Measurements from ENCODE around the gene ITGA2B. TPM values are rescaled to one million over a fixed set of nuclear protein-coding genes. Genes with fewer than 3 reads are reported as not detected.

The ITGA2B gene
- total and polyA plus RNA-seq, 2 experiments from 2014 or later = 13.3 to 13.9 TPM

DNA sequence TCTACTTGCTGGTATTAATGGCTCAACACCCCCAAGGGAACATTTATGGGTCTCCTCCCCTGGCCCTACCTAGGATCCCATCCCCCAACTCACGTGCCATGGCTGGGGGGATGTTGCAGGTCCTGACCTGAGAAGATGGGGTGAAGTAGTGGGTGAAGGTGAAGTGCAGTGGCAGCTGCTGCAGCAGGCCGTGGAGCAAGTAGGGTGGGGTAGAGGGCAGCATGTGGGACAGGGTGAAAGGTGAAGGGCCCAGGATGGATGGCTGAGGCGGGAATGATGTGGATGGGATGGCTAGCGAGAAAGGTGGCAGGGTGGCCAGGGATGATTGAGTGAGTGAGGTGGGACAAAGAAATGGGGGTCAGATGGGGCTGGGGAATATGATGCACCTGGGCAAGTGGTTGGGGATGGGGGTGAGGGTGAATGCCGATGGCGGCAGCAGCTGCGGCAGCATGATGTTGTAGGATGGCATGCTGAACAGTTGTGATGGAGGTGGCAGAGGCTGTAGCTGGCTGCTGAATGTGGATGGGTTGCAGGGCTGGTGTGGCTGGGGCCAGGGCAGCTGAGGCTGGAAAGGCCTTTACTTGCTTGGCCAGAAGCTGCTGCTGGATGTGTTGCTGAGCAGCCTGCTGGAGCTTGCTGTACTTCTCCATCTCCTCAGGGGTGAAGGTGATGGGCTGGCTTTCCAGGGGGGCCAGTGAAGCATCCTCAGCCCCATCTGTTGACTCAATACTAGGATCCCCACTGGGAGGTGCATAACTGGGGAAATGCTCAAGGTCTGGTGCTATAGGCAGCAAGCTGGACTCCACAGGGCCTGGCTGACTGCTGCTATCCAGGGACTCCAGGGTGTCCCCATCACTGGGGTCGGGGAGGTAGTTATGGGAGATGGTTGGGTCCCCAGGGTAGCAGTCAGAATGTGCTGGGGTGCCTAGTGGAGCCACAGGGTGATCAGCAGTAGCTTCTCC lies 8.3 kb upstream of the ITGA2B start:
- no peak overlapping the region for H3K4me3 Mint-ChIP-seq
- no peak overlapping the region for H3K4me3 ChIP-seq
- no peak for TF ChIP-seq POLR2AphosphoS5 (IDR thresholded peaks at IDR 0.05; ENCODE audit: low read depth)
- TF ChIP-seq ZNF114 (CRISPR knock-in tag; IDR thresholded peaks at IDR 0.05) = no peak
- no peak for TF ChIP-seq CREB1 (CRISPR knock-in tag; IDR thresholded peaks at IDR 0.05; ENCODE audit: low read depth)
- TF ChIP-seq STAT1 (IDR thresholded peaks at IDR 0.05; ENCODE audit: unreplicated experiment) = no peak
- TF ChIP-seq, protein P1, sequence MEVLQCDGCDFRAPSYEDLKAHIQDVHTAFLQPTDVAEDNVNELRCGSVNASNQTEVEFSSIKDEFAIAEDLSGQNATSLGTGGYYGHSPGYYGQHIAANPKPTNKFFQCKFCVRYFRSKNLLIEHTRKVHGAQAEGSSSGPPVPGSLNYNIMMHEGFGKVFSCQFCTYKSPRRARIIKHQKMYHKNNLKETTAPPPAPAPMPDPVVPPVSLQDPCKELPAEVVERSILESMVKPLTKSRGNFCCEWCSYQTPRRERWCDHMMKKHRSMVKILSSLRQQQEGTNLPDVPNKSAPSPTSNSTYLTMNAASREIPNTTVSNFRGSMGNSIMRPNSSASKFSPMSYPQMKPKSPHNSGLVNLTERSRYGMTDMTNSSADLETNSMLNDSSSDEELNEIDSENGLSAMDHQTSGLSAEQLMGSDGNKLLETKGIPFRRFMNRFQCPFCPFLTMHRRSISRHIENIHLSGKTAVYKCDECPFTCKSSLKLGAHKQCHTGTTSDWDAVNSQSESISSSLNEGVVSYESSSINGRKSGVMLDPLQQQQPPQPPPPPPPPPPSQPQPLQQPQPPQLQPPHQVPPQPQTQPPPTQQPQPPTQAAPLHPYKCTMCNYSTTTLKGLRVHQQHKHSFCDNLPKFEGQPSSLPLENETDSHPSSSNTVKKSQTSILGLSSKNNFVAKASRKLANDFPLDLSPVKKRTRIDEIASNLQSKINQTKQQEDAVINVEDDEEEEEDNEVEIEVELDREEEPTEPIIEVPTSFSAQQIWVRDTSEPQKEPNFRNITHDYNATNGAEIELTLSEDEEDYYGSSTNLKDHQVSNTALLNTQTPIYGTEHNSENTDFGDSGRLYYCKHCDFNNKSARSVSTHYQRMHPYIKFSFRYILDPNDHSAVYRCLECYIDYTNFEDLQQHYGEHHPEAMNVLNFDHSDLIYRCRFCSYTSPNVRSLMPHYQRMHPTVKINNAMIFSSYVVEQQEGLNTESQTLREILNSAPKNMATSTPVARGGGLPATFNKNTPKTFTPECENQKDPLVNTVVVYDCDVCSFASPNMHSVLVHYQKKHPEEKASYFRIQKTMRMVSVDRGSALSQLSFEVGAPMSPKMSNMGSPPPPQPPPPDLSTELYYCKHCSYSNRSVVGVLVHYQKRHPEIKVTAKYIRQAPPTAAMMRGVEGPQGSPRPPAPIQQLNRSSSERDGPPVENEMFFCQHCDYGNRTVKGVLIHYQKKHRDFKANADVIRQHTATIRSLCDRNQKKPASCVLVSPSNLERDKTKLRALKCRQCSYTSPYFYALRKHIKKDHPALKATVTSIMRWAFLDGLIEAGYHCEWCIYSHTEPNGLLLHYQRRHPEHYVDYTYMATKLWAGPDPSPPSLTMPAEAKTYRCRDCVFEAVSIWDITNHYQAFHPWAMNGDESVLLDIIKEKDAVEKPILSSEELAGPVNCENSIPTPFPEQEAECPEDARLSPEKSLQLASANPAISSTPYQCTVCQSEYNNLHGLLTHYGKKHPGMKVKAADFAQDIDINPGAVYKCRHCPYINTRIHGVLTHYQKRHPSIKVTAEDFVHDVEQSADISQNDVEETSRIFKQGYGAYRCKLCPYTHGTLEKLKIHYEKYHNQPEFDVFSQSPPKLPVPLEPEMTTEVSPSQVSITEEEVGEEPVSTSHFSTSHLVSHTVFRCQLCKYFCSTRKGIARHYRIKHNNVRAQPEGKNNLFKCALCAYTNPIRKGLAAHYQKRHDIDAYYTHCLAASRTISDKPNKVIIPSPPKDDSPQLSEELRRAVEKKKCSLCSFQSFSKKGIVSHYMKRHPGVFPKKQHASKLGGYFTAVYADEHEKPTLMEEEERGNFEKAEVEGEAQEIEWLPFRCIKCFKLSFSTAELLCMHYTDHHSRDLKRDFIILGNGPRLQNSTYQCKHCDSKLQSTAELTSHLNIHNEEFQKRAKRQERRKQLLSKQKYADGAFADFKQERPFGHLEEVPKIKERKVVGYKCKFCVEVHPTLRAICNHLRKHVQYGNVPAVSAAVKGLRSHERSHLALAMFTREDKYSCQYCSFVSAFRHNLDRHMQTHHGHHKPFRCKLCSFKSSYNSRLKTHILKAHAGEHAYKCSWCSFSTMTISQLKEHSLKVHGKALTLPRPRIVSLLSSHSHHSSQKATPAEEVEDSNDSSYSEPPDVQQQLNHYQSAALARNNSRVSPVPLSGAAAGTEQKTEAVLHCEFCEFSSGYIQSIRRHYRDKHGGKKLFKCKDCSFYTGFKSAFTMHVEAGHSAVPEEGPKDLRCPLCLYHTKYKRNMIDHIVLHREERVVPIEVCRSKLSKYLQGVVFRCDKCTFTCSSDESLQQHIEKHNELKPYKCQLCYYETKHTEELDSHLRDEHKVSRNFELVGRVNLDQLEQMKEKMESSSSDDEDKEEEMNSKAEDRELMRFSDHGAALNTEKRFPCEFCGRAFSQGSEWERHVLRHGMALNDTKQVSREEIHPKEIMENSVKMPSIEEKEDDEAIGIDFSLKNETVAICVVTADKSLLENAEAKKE (CRISPR knock-in tag; IDR thresholded peaks at IDR 0.05) = no peak
- H3F3A ChIP-seq (replicated peaks; ENCODE audit: low read depth) = 0 out of 2 replicates have a peak, but pooled peaks cover 4% of the 10 kb centered on the region
- H3K27me3 Mint-ChIP-seq (ENCODE audit: insufficient read depth, low read depth, poor library complexity) = peaks cover 10% of the 10 kb centered on the region
- no peak for ATAC-seq
- H3K9me2 ChIP-seq (ENCODE audit: insufficient read depth) = no peaks in the 10 kb centered on the region
- no peaks in the 10 kb centered on the region for H3K27me3 ChIP-seq (ENCODE audit: insufficient read depth)
- H3K4me2 ChIP-seq = no peak overlapping the region
- no peak overlapping the region for H3K27ac ChIP-seq (ENCODE audit: low read depth)
- H3K4me1 Mint-ChIP-seq = peaks cover 7% of the 10 kb centered on the region
- peaks cover 46% of the 10 kb centered on the region for H3K36me3 Mint-ChIP-seq (ENCODE audit: low read depth)
- H3K36me3 ChIP-seq (ENCODE audit: insufficient read depth) = peaks cover 13% of the 10 kb centered on the region; the same call in 1 of the 2 replicates
- H3K4me1 ChIP-seq (ENCODE audit: insufficient read depth) = peaks cover 8% of the 10 kb centered on the region; the same call in 1 of the 2 replicates
- no peak for DNase-seq (ENCODE audit: low spot score)
- peaks cover 7% of the 10 kb centered on the region; the same call in 1 of the 2 replicates for H4K20me1 ChIP-seq (replicated peaks; ENCODE audit: insufficient read depth)
- H2AFZ ChIP-seq = no peak overlapping the region
- no peaks in the 10 kb centered on the region for H3K9me3 Mint-ChIP-seq
- H3K79me2 ChIP-seq (replicated peaks; ENCODE audit: insufficient read depth) = no peaks in the 10 kb centered on the region
- H3K27ac Mint-ChIP-seq = no peak overlapping the region
